ENCODE measurements around the gene ISL1. TPM values are rescaled to one million over a fixed set of nuclear protein-coding genes. Genes with fewer than 3 reads are reported as not detected.

The ISL1 gene
- total and polyA plus RNA-seq, 2 of the 13 experiments (the other 11 are each of a cell fraction or from before 2014, with no cell fraction given): not detected

DNA sequence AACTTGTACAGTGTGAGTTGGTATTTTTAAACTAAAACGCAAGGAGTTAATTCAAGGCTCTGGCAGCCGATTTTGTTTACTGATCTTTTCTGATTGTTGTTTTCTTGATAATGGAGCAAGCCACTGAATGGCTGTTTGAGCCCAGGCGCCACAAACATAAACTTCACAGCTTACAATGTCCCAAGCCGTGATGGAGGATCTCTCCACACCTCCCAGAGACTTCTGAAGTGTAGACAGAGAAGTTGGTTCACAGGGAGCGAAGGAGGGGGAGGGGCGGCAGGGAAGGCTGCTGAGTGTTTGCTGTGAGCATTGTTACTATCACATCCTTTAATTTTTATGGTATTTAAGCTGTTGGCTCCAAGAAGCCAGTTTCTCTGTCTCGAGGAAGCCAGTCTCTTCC lies 14.7 kb downstream of the ISL1 start:
- H2AFZ ChIP-seq (ENCODE audit: low read length): no peak overlapping the region
- no peak for DNase-seq (ENCODE audit: low spot score)
- no peak overlapping the region for H3K27ac ChIP-seq (ENCODE audit: extremely low read length, insufficient read depth, low read length)
- H3K9ac ChIP-seq (ENCODE audit: insufficient read depth, low read depth, low read length): no peak overlapping the region
- intact Hi-C loops (cut with micrococcal nuclease; ENCODE audit: unreplicated experiment): no loop called here
- H3K4me1 ChIP-seq (ENCODE audit: insufficient read depth, low read length): no peaks in the 10 kb centered on the region
- no peak for ATAC-seq
- H3K4me3 ChIP-seq (replicated peaks in 1 of 3; ENCODE audit: insufficient read depth in 1 of 3, low read depth in 2 of 3, low read length in 3 of 3): no peak overlapping the region
- ChIA-PET CTCF (ENCODE audit: low intra/inter-chr PET ratio, low total read pairs) (no interaction called here), POLR2A (no interaction called here)
- no peaks in the 10 kb centered on the region for H3K79me2 ChIP-seq (ENCODE audit: insufficient read depth, low read length)
- no peaks in the 10 kb centered on the region for H3K9me3 ChIP-seq (ENCODE audit: low read length)
- H3K36me3 ChIP-seq (replicated peaks in 1 of 2; ENCODE audit: control insufficient read depth in 1 of 2, insufficient read depth in 2 of 2, low read length in 2 of 2): no peaks in the 10 kb centered on the region
- no TSS peak for BruUV-seq (replicated peaks)
- no peaks in the 10 kb centered on the region for H4K20me1 ChIP-seq (ENCODE audit: insufficient read depth, low read length)
- no peak for TF ChIP-seq CENPT (CRISPR knock-in tag; IDR thresholded peaks at IDR 0.05; ENCODE audit: low read depth)
- TF ChIP-seq, protein P1, sequence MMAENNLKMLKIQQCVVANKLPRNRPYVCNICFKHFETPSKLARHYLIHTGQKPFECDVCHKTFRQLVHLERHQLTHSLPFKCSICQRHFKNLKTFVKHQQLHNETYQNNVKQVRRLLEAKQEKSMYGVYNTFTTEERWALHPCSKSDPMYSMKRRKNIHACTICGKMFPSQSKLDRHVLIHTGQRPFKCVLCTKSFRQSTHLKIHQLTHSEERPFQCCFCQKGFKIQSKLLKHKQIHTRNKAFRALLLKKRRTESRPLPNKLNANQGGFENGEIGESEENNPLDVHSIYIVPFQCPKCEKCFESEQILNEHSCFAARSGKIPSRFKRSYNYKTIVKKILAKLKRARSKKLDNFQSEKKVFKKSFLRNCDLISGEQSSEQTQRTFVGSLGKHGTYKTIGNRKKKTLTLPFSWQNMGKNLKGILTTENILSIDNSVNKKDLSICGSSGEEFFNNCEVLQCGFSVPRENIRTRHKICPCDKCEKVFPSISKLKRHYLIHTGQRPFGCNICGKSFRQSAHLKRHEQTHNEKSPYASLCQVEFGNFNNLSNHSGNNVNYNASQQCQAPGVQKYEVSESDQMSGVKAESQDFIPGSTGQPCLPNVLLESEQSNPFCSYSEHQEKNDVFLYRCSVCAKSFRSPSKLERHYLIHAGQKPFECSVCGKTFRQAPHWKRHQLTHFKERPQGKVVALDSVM (CRISPR knock-in tag; IDR thresholded peaks at IDR 0.05): no peak
- TF ChIP-seq, protein P2, sequence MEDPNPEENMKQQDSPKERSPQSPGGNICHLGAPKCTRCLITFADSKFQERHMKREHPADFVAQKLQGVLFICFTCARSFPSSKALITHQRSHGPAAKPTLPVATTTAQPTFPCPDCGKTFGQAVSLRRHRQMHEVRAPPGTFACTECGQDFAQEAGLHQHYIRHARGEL (CRISPR knock-in tag; IDR thresholded peaks at IDR 0.05): no peak
- TF ChIP-seq, protein P3, sequence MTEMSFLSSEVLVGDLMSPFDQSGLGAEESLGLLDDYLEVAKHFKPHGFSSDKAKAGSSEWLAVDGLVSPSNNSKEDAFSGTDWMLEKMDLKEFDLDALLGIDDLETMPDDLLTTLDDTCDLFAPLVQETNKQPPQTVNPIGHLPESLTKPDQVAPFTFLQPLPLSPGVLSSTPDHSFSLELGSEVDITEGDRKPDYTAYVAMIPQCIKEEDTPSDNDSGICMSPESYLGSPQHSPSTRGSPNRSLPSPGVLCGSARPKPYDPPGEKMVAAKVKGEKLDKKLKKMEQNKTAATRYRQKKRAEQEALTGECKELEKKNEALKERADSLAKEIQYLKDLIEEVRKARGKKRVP (CRISPR knock-in tag; IDR thresholded peaks at IDR 0.05): no peak
- TF ChIP-seq, protein P4, sequence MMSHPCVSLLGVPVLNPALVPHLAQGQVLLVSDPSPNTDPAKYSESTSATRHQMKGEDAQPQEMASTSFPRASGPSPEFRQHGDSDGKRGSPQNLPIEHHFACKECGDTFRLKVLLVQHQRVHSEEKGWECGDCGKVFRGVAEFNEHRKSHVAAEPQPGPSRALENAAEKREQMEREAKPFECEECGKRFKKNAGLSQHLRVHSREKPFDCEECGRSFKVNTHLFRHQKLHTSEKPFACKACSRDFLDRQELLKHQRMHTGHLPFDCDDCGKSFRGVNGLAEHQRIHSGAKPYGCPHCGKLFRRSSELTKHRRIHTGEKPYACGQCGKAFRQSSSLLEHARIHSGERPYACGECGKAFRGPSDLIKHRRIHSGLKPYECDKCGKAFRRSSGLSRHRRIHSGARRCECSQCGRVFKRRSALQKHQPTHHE (CRISPR knock-in tag; IDR thresholded peaks at IDR 0.05; ENCODE audit: borderline replicate concordance): no peak
- TF ChIP-seq RBFOX2 (IDR thresholded peaks at IDR 0.05; ENCODE audit: low read depth, low read length): no peak
- no peak for TF ChIP-seq MAFK (conservative IDR thresholded peaks at IDR 0.05 in 1 of 2, IDR thresholded peaks at IDR 0.05 in 1 of 2; ENCODE audit: low read length in 2 of 2)
- no peak for TF ChIP-seq ZNF121 (CRISPR knock-in tag; IDR thresholded peaks at IDR 0.05)
- TF ChIP-seq, protein P5, sequence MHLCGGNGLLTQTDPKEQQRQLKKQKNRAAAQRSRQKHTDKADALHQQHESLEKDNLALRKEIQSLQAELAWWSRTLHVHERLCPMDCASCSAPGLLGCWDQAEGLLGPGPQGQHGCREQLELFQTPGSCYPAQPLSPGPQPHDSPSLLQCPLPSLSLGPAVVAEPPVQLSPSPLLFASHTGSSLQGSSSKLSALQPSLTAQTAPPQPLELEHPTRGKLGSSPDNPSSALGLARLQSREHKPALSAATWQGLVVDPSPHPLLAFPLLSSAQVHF (CRISPR knock-in tag; IDR thresholded peaks at IDR 0.05): no peak
- no peak for TF ChIP-seq KMT2A (CRISPR knock-in tag; IDR thresholded peaks at IDR 0.05)
- no peak for TF ChIP-seq ZBTB8A (CRISPR knock-in tag; IDR thresholded peaks at IDR 0.05; ENCODE audit: borderline replicate concordance, low read depth)
- TF ChIP-seq ZNF224 (CRISPR knock-in tag; IDR thresholded peaks at IDR 0.05): no peak
- TF ChIP-seq SMAD1 (CRISPR knock-in tag; IDR thresholded peaks at IDR 0.05; ENCODE audit: borderline replicate concordance, low read depth): no peak
- TF ChIP-seq PAWR (CRISPR knock-in tag; IDR thresholded peaks at IDR 0.05; ENCODE audit: borderline replicate concordance): no peak
- TF ChIP-seq HIVEP1 (CRISPR knock-in tag; IDR thresholded peaks at IDR 0.05): no peak
- no peak overlapping the region for H3K4me2 ChIP-seq (ENCODE audit: low read depth, low read length)
- H3K27me3 ChIP-seq (ENCODE audit: control insufficient read depth in 1 of 2, insufficient read depth in 2 of 2, low read length in 2 of 2): peaks cover 0 to 13% of the 10 kb centered on the region in 2 experiments; a peak in 3 of 5 replicates
- in situ Hi-C loops (cut with HindIII; ENCODE audit: extremely low pct_ligation_motif_present, low pct_unique_long_range_greater_than_20kb): loop anchor here (25.0 kb wide), 2 partner anchors 614 to 1264 kb away; no protein-coding TSS in a partner anchor
- WGBS (ENCODE audit: low lambda C conversion rate): 0% methylated on average over 7 of the region's 7 CpGs
- FAIRE-seq: no peak
